Choroid plexus epithelial cell (primary cell): ENCODE data around the gene AQR.

ENCODE experiments used
- DNase-seq: peaks from one replicate; pipeline ENCODE4 v3.0.0-alpha.2; 2010; ENCODE audit warnings: low read depth
- H3K4me3 ChIP-seq: 2 replicates; pipeline ENCODE4 v1.5.1; 2011; ENCODE audit warnings: low read depth, mild to moderate bottlenecking, control low read depth, low read length, moderate library complexity
- TF ChIP-seq, protein P1 (sequence below): conservative IDR thresholded peaks from 2 replicates; pipeline ENCODE4 v1.5.1; 2011; ENCODE audit warnings: low read depth, mild to moderate bottlenecking, control low read depth, inconsistent platforms, low read length, moderate library complexity

The AQR gene

DNA sequence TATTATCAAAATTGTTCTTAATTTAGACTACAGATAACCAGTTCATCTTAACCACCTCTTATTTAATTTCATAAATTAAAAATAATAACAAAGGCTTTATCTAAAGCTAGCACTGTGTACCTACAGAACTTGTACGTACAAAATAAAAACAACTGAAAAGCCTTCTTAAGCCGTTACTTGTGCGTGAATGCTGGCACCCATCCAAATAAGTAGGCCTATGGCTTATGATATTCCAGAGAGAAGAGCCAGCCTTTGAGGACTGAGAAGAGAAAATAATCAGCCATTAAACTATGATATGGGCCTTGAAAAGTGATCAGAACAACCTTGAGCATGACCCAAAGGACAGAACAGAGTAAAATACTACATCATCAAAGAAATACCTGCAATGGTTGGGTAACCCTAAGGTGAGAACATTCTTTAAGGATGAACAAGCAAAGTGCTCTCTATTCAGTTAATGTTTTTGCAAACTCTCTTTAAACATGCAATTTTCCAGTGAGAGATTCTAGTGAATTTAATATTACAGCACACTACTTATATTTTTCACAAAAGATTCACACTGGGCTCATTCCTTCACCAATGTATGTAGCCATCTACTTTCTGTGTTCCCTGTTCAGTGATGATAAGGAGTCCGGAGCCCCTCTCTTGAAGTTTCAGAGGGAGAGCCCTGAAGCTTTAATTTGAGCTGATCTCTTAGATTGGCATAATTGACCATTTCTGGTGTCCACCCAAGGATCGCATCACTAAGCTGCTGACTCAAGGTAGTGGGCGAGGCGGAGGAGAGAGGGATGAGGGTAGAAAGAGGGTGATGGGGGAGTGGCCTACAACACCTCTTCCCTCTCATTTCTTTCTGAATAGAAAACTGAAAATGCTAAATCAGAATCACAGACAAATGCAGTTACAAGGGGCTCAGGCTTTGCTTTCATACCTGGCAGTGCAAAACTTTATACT is 166.5 kb downstream of the AQR start:
- no peak overlapping the region for H3K4me3 ChIP-seq
- TF ChIP-seq, protein P1, sequence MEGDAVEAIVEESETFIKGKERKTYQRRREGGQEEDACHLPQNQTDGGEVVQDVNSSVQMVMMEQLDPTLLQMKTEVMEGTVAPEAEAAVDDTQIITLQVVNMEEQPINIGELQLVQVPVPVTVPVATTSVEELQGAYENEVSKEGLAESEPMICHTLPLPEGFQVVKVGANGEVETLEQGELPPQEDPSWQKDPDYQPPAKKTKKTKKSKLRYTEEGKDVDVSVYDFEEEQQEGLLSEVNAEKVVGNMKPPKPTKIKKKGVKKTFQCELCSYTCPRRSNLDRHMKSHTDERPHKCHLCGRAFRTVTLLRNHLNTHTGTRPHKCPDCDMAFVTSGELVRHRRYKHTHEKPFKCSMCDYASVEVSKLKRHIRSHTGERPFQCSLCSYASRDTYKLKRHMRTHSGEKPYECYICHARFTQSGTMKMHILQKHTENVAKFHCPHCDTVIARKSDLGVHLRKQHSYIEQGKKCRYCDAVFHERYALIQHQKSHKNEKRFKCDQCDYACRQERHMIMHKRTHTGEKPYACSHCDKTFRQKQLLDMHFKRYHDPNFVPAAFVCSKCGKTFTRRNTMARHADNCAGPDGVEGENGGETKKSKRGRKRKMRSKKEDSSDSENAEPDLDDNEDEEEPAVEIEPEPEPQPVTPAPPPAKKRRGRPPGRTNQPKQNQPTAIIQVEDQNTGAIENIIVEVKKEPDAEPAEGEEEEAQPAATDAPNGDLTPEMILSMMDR, result no peak
- DNase-seq, result no peak

DNA sequence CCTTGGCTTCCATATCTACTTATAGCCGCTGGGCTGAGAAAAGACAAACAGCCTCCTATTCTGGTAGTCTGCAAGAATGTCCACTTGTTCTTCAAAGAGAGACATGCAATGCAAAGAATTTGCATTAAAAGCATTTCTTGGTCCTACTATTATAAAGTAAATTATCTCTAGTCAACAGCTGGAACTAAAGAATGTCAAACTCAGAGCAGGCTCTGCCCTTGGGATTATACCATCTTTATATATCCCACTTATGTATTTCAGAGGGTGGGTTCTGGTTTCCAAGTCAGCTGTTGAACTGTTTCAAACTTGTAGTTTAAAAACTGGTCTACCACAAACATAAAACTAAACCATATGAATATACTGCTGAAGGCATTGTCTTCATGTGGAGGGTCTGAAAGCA is 167.2 kb downstream of the AQR start:
- no peak for DNase-seq
- TF ChIP-seq, protein P1, result no peak

More for the DNA sequence above, 167.2 kb downstream of the AQR start:
- no peak overlapping the region for H3K4me3 ChIP-seq
